Activated naive CD4-positive, alpha-beta T cell treated with anti-CD3 and anti-CD28 coated beads, Interleukin-2, amount 50 U/mL, for 72 hours (primary cell): ENCODE data around the gene TCF7. TPM values are rescaled to one million over a fixed set of nuclear protein-coding genes. Genes with fewer than 3 reads are reported as not detected.

Source experiments
- ATAC-seq, 2 donors: fragments of 150-1000 bp; cut with Tn5 transposase; 2 replicates each; pipeline ENCODE4 v1.10.0; 2021; ENCODE audit warnings: mild to moderate bottlenecking in 2 of 2, moderate library complexity in 2 of 2
- DNase-seq, 2 donors: peaks; one replicate each; pipeline ENCODE4 v3.0.0; 2021 to 2022; ENCODE audit warnings: low spot score in 2 of 2
- H3K27ac Mint-ChIP-seq, 2 donors: one replicate each; pipeline ENCODE4 v1.8.0; 2022; ENCODE audit warnings: mild to moderate bottlenecking in 2 of 2, mixed read lengths in 2 of 2
- H3K36me3 Mint-ChIP-seq, 2 donors: one replicate each; pipeline ENCODE4 v1.8.0; 2022; ENCODE audit warnings: mixed read lengths in 2 of 2
- H3K9me3 Mint-ChIP-seq, 2 donors: one replicate each; pipeline ENCODE4 v1.8.0; 2022; ENCODE audit warnings: mixed read lengths in 2 of 2
- total RNA-seq, 2 donors: library from RNA; stranded (reverse); gene quantifications; one replicate each; pipeline ENCODE4 v1.2.3, GENCODE V29; 2022

The TCF7 gene
- total RNA-seq, 2 donors from 2014 or later = 93.5 to 229 TPM

- peak in 1 of 2 donors; percentile 87 for DNase-seq
- no peak overlapping the region for H3K27ac Mint-ChIP-seq
- H3K36me3 Mint-ChIP-seq = peaks cover 4 to 26% of the 10 kb centered on the region in 2 donors
- ATAC-seq = peak in 1 of 2 donors; percentile 20
- no peaks in the 10 kb centered on the region for H3K9me3 Mint-ChIP-seq
Observed at GRCh38 chr5:134101686-134102439, 12.6 kb upstream of the TCF7 start.

- Mint-ChIP-seq H3K27ac (peak overlapping the region; percentile 88 to 94), H3K36me3 (peaks cover 3 to 19% of the 10 kb centered on the region in 2 donors), H3K9me3 (no peaks in the 10 kb centered on the region)
- DNase-seq (peak in 1 of 2 donors; percentile 34), ATAC-seq (peak; percentile 6 to 34)
Observed at GRCh38 chr5:134103397-134103796, 11.1 kb upstream of the TCF7 start.

- H3K36me3 Mint-ChIP-seq = peaks cover 0 to 13% of the 10 kb centered on the region in 2 donors
- ATAC-seq = peak; percentile 3 to 27
- peak overlapping the region; percentile 88 to 96 for H3K27ac Mint-ChIP-seq
- no peaks in the 10 kb centered on the region for H3K9me3 Mint-ChIP-seq
- peak; percentile 51 to 68 for DNase-seq
Observed at GRCh38 chr5:134103998-134104654, 10.4 kb upstream of the TCF7 start.

- ATAC-seq (no peak), DNase-seq (no peak)
- no peaks in the 10 kb centered on the region for H3K9me3 Mint-ChIP-seq
- peaks cover 0 to 13% of the 10 kb centered on the region in 2 donors for H3K36me3 Mint-ChIP-seq
- peak overlapping the region in 1 of 2 donors; percentile 72 for H3K27ac Mint-ChIP-seq
Observed at GRCh38 chr5:134106991-134107701, 7.3 kb upstream of the TCF7 start.

GRCh38 chr5:134107779-134108178, 6.7 kb upstream of the TCF7 start:
- Mint-ChIP-seq H3K9me3 (no peaks in the 10 kb centered on the region), H3K36me3 (peaks cover 0 to 13% of the 10 kb centered on the region in 2 donors), H3K27ac (peak overlapping the region in 1 of 2 donors; percentile 51)
- ATAC-seq = no peak
- DNase-seq = no peak

GRCh38 chr5:134110382-134110781, 4.1 kb upstream of the TCF7 start:
- peak in 1 of 2 donors; percentile 39 for DNase-seq
- no peaks in the 10 kb centered on the region for H3K9me3 Mint-ChIP-seq
- ATAC-seq = peak in 1 of 2 donors; percentile 2
- H3K27ac Mint-ChIP-seq = peak overlapping the region; percentile 91 to 93
- peaks cover 4 to 16% of the 10 kb centered on the region in 2 donors for H3K36me3 Mint-ChIP-seq

GRCh38 chr5:134111741-134112647, 2.5 kb upstream of the TCF7 start:
- DNase-seq = peak in 1 of 2 donors; percentile 57
- ATAC-seq = peak; percentile 78
- no peaks in the 10 kb centered on the region for H3K9me3 Mint-ChIP-seq
- peak overlapping the region; percentile 91 to 98 for H3K27ac Mint-ChIP-seq
- peaks cover 18 to 26% of the 10 kb centered on the region in 2 donors for H3K36me3 Mint-ChIP-seq

- Mint-ChIP-seq H3K27ac (peak overlapping the region; percentile 91 to 98), H3K9me3 (no peaks in the 10 kb centered on the region)
Observed at GRCh38 chr5:134112726-134113362, 1.6 kb upstream of the TCF7 start.

GRCh38 chr5:134113363-134113889, 1.1 kb upstream of the TCF7 start:
- Mint-ChIP-seq H3K36me3 (peaks cover 31 to 39% of the 10 kb centered on the region in 2 donors), H3K9me3 (no peaks in the 10 kb centered on the region), H3K27ac (peak overlapping the region; percentile 91 to 95)
- peak in 1 of 2 donors; percentile 40 for DNase-seq
- no peak for ATAC-seq

More at GRCh38 chr5:134112726-134113362, 1.6 kb upstream of the TCF7 start:
- no peak for ATAC-seq
- peaks cover 27 to 33% of the 10 kb centered on the region in 2 donors for H3K36me3 Mint-ChIP-seq
- peak in 1 of 2 donors; percentile 17 for DNase-seq

- Mint-ChIP-seq H3K9me3 (no peaks in the 10 kb centered on the region), H3K27ac (peak overlapping the region; percentile 10 to 46), H3K36me3 (peaks cover 46 to 56% of the 10 kb centered on the region in 2 donors)
- ATAC-seq (peak; percentile 10 to 35), DNase-seq (peak; percentile 63 to 83)
Observed at GRCh38 chr5:134114886-134115805, 665 bp downstream of the TCF7 start.

GRCh38 chr5:134115806-134116175, 1.3 kb downstream of the TCF7 start:
- H3K36me3 Mint-ChIP-seq = peaks cover 52 to 63% of the 10 kb centered on the region in 2 donors
- H3K27ac Mint-ChIP-seq = peak overlapping the region; percentile 10 to 46
- ATAC-seq (no peak), DNase-seq (peak in 1 of 2 donors; percentile 23)
- H3K9me3 Mint-ChIP-seq = no peaks in the 10 kb centered on the region

- DNase-seq = no peak
- Mint-ChIP-seq H3K36me3 (peaks cover 52 to 66% of the 10 kb centered on the region in 2 donors), H3K9me3 (no peaks in the 10 kb centered on the region), H3K27ac (peak overlapping the region; percentile 10 to 46)
- no peak for ATAC-seq
Observed at GRCh38 chr5:134116286-134116685, 1.8 kb downstream of the TCF7 start.

GRCh38 chr5:134116789-134117761, 2.6 kb downstream of the TCF7 start:
- H3K27ac Mint-ChIP-seq = peak overlapping the region; percentile 37 to 46
- DNase-seq (peak in 1 of 2 donors; percentile 55), ATAC-seq (no peak)
- H3K36me3 Mint-ChIP-seq = peaks cover 57 to 73% of the 10 kb centered on the region in 2 donors
- H3K9me3 Mint-ChIP-seq = no peaks in the 10 kb centered on the region
